Neural cell (in vitro differentiated cells): ENCODE data around the gene PTPN7. TPM values are rescaled to one million over a fixed set of nuclear protein-coding genes. Genes with fewer than 3 reads are reported as not detected.

ENCODE experiments used
- H2AFZ ChIP-seq: fragments of 200-600, 300-800 bp; sonication (generic), shearing (Covaris generic); 2 replicates; pipeline ENCODE4 v1.6.0; 2014; ENCODE audit warnings: low read depth, mild to moderate bottlenecking, antibody characterized with exemption, low read length, moderate library complexity
- H3F3A ChIP-seq: fragments of 200-600 bp; shearing (Covaris generic); 2 replicates; pipeline ENCODE4 v1.6.1; 2016; ENCODE audit warnings: mild to moderate bottlenecking, moderate library complexity, mixed read lengths, antibody characterized with exemption, low read length; ENCODE audit not compliant: insufficient read depth, poor library complexity, severe bottlenecking
- H3K27ac ChIP-seq: fragments of 200-600, 300-800 bp; sonication (generic), shearing (Covaris generic); 2 replicates; pipeline ENCODE4 v1.5.1; 2014; ENCODE audit warnings: mild to moderate bottlenecking, low read length, moderate library complexity
- H3K27me3 ChIP-seq: fragments of 300-800, 200-600 bp; sonication (generic), shearing (Covaris generic); 2 replicates; pipeline ENCODE4 v1.6.0; 2014; ENCODE audit warnings: mild to moderate bottlenecking, low read depth, low read length, moderate library complexity; ENCODE audit not compliant: insufficient read depth
- H3K36me3 ChIP-seq: fragments of 300-800, 200-600 bp; sonication (generic), shearing (Covaris generic); 2 replicates; pipeline ENCODE4 v1.5.1; 2014; ENCODE audit warnings: mild to moderate bottlenecking, antibody characterized with exemption, low read length, moderate library complexity; ENCODE audit not compliant: insufficient read depth
- H3K4me2 ChIP-seq: fragments of 300-800, 200-600 bp; sonication (generic), shearing (Covaris generic); 2 replicates; pipeline ENCODE4 v1.6.0; 2014; ENCODE audit warnings: mild to moderate bottlenecking, low read length
- H3K4me3 ChIP-seq: fragments of 300-800, 200-600 bp; sonication (generic), shearing (Covaris generic); 2 replicates; pipeline ENCODE4 v1.5.1; 2014; ENCODE audit warnings: mild to moderate bottlenecking, low read length, moderate library complexity
- H3K79me2 ChIP-seq: fragments of 200-600 bp; shearing (Covaris generic); replicated peaks from 2 replicates; pipeline ENCODE4 v1.6.0; 2014; ENCODE audit warnings: mild to moderate bottlenecking, low read length, moderate library complexity; ENCODE audit not compliant: insufficient read depth
- H3K9ac ChIP-seq: fragments of 300-800, 200-600 bp; sonication (generic), shearing (Covaris generic); 2 replicates; pipeline ENCODE4 v1.6.1; 2016; ENCODE audit warnings: mild to moderate bottlenecking, low read length, mixed read lengths
- H3K9me2 ChIP-seq: fragments of 200-600 bp; shearing (Covaris generic); 2 replicates; pipeline ENCODE4 v1.6.1; 2016; ENCODE audit warnings: mild to moderate bottlenecking, low read length, mixed read lengths; ENCODE audit not compliant: insufficient read depth
- H3K9me3 ChIP-seq: fragments of 200-600, 300-800 bp; sonication (generic), shearing (Covaris generic); 2 replicates; pipeline ENCODE4 v1.6.1; 2016; ENCODE audit warnings: mild to moderate bottlenecking, mixed run types, low read length, moderate library complexity, mixed read lengths
- H4K20me1 ChIP-seq: fragments of 200-600 bp; shearing (Covaris generic); 2 replicates; pipeline ENCODE4 v1.6.1; 2016; ENCODE audit warnings: mild to moderate bottlenecking, mixed run types; ENCODE audit not compliant: insufficient read depth
- CTCF ChIP-seq: fragments of 450-650 bp; IDR thresholded peaks from 2 replicates; pipeline ENCODE4 v1.5.1; 2014; ENCODE audit warnings: antibody characterized with exemption, mild to moderate bottlenecking, moderate library complexity; ENCODE audit not compliant: poor library complexity, severe bottlenecking
- EP300 ChIP-seq: fragments of 450-650 bp; conservative IDR thresholded peaks from 2 replicates; pipeline ENCODE4 v1.6.1; 2014; ENCODE audit warnings: antibody characterized with exemption, mild to moderate bottlenecking, moderate library complexity; ENCODE audit not compliant: poor library complexity, severe bottlenecking
- EZH2 ChIP-seq: fragments of 200-600, 300-800 bp; shearing (Covaris generic), sonication (generic); IDR thresholded peaks from 2 replicates; pipeline ENCODE4 v1.6.1; 2014; ENCODE audit warnings: antibody characterized with exemption, low read length, borderline replicate concordance, mild to moderate bottlenecking; ENCODE audit not compliant: insufficient read depth, poor library complexity, severe bottlenecking
- MXI1 ChIP-seq: fragments of 450-650 bp; conservative IDR thresholded peaks from 2 replicates; pipeline ENCODE4 v1.6.1; 2014; ENCODE audit warnings: antibody characterized with exemption, mild to moderate bottlenecking; ENCODE audit not compliant: poor library complexity, severe bottlenecking
- POLR2AphosphoS5 ChIP-seq: IDR thresholded peaks from 2 replicates; pipeline ENCODE4 v1.6.1; 2012
- RAD21 ChIP-seq: fragments of 450-650 bp; conservative IDR thresholded peaks from 2 replicates; pipeline ENCODE4 v1.6.1; 2014; ENCODE audit warnings: antibody characterized with exemption, mild to moderate bottlenecking, moderate library complexity
- REST ChIP-seq: IDR thresholded peaks from 2 replicates; pipeline ENCODE4 v1.6.1; 2012; ENCODE audit warnings: borderline replicate concordance
- SMC3 ChIP-seq: fragments of 450-650 bp; conservative IDR thresholded peaks from 2 replicates; pipeline ENCODE4 v1.6.1; 2014; ENCODE audit warnings: antibody characterized with exemption, mild to moderate bottlenecking, moderate library complexity; ENCODE audit not compliant: poor library complexity
- TAF1 ChIP-seq: IDR thresholded peaks from 2 replicates; pipeline ENCODE4 v1.6.1; 2012; ENCODE audit warnings: low read depth
- polyA plus RNA-seq: library from polyadenylated mRNA; depleted of rRNA; stranded (reverse); fragments of >200 nt; gene quantifications from 2 replicates; pipeline ENCODE4 v1.2.3, GENCODE V29; 2014

The PTPN7 gene
- polyA plus RNA-seq, 1 donor from 2014 or later, result 2.1 TPM

GRCh38 chr1:202134645-202135172 lies 25.7 kb downstream of the PTPN7 start:
- Histone ChIP-seq H3F3A (no peaks in the 10 kb centered on the region), H3K27ac (no peak overlapping the region), H3K79me2 (no peaks in the 10 kb centered on the region), H3K9me3 (no peaks in the 10 kb centered on the region), H3K9me2 (no peaks in the 10 kb centered on the region), H3K4me3 (no peak overlapping the region), H4K20me1 (no peaks in the 10 kb centered on the region), H3K36me3 (no peaks in the 10 kb centered on the region), H3K9ac (no peak overlapping the region), H3K4me2 (no peak overlapping the region), H2AFZ (no peak overlapping the region), H3K27me3 (no peaks in the 10 kb centered on the region)
- TF ChIP-seq SMC3 (no peak), TAF1 (no peak), REST (no peak), EZH2 (no peak), POLR2AphosphoS5 (no peak), EP300 (no peak), MXI1 (no peak), RAD21 (no peak), CTCF (no peak)

- no peak overlapping the region for H3K4me2 ChIP-seq
- no peak overlapping the region for H3K9ac ChIP-seq
- H3K27me3 ChIP-seq, result no peaks in the 10 kb centered on the region
- no peaks in the 10 kb centered on the region for H3K79me2 ChIP-seq
- H2AFZ ChIP-seq, result no peak overlapping the region
- H3K36me3 ChIP-seq, result no peaks in the 10 kb centered on the region
- H3K9me3 ChIP-seq, result no peaks in the 10 kb centered on the region
- TF ChIP-seq SMC3, result no peak
- no peak for TF ChIP-seq REST
- no peak for TF ChIP-seq EP300
- TF ChIP-seq EZH2, result no peak
- TF ChIP-seq POLR2AphosphoS5, result no peak
- TF ChIP-seq RAD21, result no peak
- TF ChIP-seq CTCF, result no peak
- no peak for TF ChIP-seq TAF1
- TF ChIP-seq MXI1, result no peak
- no peak overlapping the region for H3K27ac ChIP-seq
- no peaks in the 10 kb centered on the region for H3F3A ChIP-seq
- H4K20me1 ChIP-seq, result no peaks in the 10 kb centered on the region
- H3K9me2 ChIP-seq, result no peaks in the 10 kb centered on the region
- no peak overlapping the region for H3K4me3 ChIP-seq
Measured at GRCh38 chr1:202133989-202134388, 26.4 kb downstream of the PTPN7 start.
